Tibial nerve (tissue), 4 donors: ENCODE data around the gene CRX. TPM values are rescaled to one million over a fixed set of nuclear protein-coding genes. Genes with fewer than 3 reads are reported as not detected.
"Not testable (repeated sequence)": the region's sequence is repeated elsewhere in the genome, so short reads cannot be mapped to it uniquely, and the experiment has no call there.

Experiments
- DNase-seq, 2 donors: peaks; one replicate each; pipeline ENCODE4 v3.0.0-alpha.2; 2019; ENCODE audit warnings: low spot score in 2 of 2
- H3K27ac ChIP-seq, 4 donors: fragments of 200-600 bp; sonication (generic) in 3 of 4; one replicate each; pipeline ENCODE4 v1.5.1; 2017 to 2019; ENCODE audit warnings: mild to moderate bottlenecking in 1 of 4
- H3K27me3 ChIP-seq, 2 donors: fragments of 200-600 bp; sonication (generic) in 1 of 2; one replicate each; pipeline versions ENCODE4 v1.5.1 to v1.6.0; 2017 to 2019
- H3K36me3 ChIP-seq, 3 donors: fragments of 200-600 bp; sonication (generic); one replicate each; pipeline ENCODE4 v1.5.1; 2018 to 2019
- H3K4me1 ChIP-seq, 4 donors: fragments of 200-600 bp; sonication (generic) in 3 of 4; one replicate each; pipeline ENCODE4 v1.5.1; 2017 to 2019
- H3K4me3 ChIP-seq, 4 donors: fragments of 200-600 bp; sonication (generic) in 3 of 4; one replicate each; pipeline ENCODE4 v1.5.1; 2017 to 2019; ENCODE audit warnings: mild to moderate bottlenecking in 1 of 4, moderate library complexity in 1 of 4
- H3K9me3 ChIP-seq, 4 donors: fragments of 200-600 bp; sonication (generic) in 3 of 4; one replicate each; pipeline ENCODE4 v1.5.1; 2017 to 2019
- CTCF ChIP-seq, 5 experiments: fragments of 200-600 bp in 3 of 5; fragments of 450-650 bp in 2 of 5; sonication (generic) in 3 of 5; IDR thresholded peaks; one replicate each; pipeline ENCODE4 v1.5.1; 2016 to 2019; ENCODE audit warnings: antibody characterized with exemption in 5 of 5, mild to moderate bottlenecking in 3 of 5, moderate library complexity in 2 of 5
- EP300 ChIP-seq, 2 donors: sonication (generic); formaldehyde crosslinking; IDR thresholded peaks; one replicate each; pipeline ENCODE4 v1.6.1; 2017; ENCODE audit warnings: antibody characterized with exemption in 2 of 2, mild to moderate bottlenecking in 1 of 2
- POLR2A ChIP-seq, 2 donors: fragments of 450-650 bp; IDR thresholded peaks; one replicate each; pipeline ENCODE4 v1.6.1; 2017; ENCODE audit warnings: antibody characterized with exemption in 2 of 2, mild to moderate bottlenecking in 2 of 2, moderate library complexity in 2 of 2
- WGBS, 2 donors: methylation state at CpG; one replicate each; pipeline ENCODE4 v1.1.5; 2018; 5-methylcytosine and 5-hydroxymethylcytosine counted together
- total RNA-seq, 4 donors: library from RNA; depleted of rRNA; stranded (reverse); fragments of >200 nt; gene quantifications; one replicate each; pipeline ENCODE4 v1.1.0, GENCODE V29; 2016

The CRX gene
- total RNA-seq, result not detected

GRCh38 chr19:47821460-47822020 is at the start of gene CRX:
CRX (plus strand) TSS chr19:47821937; CDS start chr19:47834444, 12,507 bp downstream.
- no peaks in the 10 kb centered on the region for H3K4me1 ChIP-seq
- TF ChIP-seq POLR2A (IDR thresholded peaks at IDR 0.05) (no peak), CTCF (IDR thresholded peaks at IDR 0.05) (no peak), EP300 (IDR thresholded peaks at IDR 0.05) (no peak)
- 39 to 43% methylated on average over 15 of the region's 15 CpGs for WGBS, 2 donors
- peaks cover 0 to 40% of the 10 kb centered on the region in 2 donors for H3K27me3 ChIP-seq
- no peak for DNase-seq
- H3K4me3 ChIP-seq, result no peak within 1 kb of the TSS
- H3K27ac ChIP-seq, result no peak within 1 kb of the TSS
- H3K9me3 ChIP-seq, result peaks cover 0 to under 1% (median 0%) of the 10 kb centered on the region in 4 donors
- H3K36me3 ChIP-seq, result no peaks in the 10 kb centered on the region

- no peak for DNase-seq
- Histone ChIP-seq H3K4me1 (peaks cover 0 to 56% (median 28%) of the 10 kb centered on the region in 4 donors), H3K9me3 (no peaks in the 10 kb centered on the region), H3K4me3 (no peak overlapping the region), H3K27me3 (no peaks in the 10 kb centered on the region), H3K36me3 (peaks cover 0 to 10% (median 0%) of the 10 kb centered on the region in 3 donors), H3K27ac (peak overlapping the region in 3 of 4 donors; percentile 98 to 100 (median 98))
- TF ChIP-seq CTCF (IDR thresholded peaks at IDR 0.05), result no peak
- TF ChIP-seq EP300 (IDR thresholded peaks at IDR 0.05), result peak in 1 of 2 donors; percentile 20
- 50 to 58% methylated on average over 4 of the region's 4 CpGs for WGBS, 2 donors
Measured at GRCh38 chr19:47776568-47776967, 45.2 kb upstream of the CRX start.

- peaks cover 0 to 65% (median 34%) of the 10 kb centered on the region in 4 donors for H3K4me1 ChIP-seq
- 61 to 69% methylated on average over 21 to 23 of the region's 23 CpGs for WGBS, 2 donors
- not testable (repeated sequence) for DNase-seq, H3K27me3 ChIP-seq, H3K9me3 ChIP-seq
- H3K36me3 ChIP-seq, result peaks cover 0 to 16% (median 0%) of the 10 kb centered on the region in 3 donors
- H3K27ac ChIP-seq, result peak overlapping the region; percentile 98 to 100 (median 98)
- H3K4me3 ChIP-seq, result peak overlapping the region; percentile 88 to 99 (median 94)
Measured at GRCh38 chr19:47777245-47778048, 44.3 kb upstream of the CRX start.

- no peaks in the 10 kb centered on the region for H3K9me3 ChIP-seq
- H3K4me1 ChIP-seq, result peaks cover 0 to 71% (median 39%) of the 10 kb centered on the region in 4 donors
- 0% methylated on average over 42 to 49 of the region's 65 CpGs for WGBS, 2 donors
- peak; percentile 65 to 67 for DNase-seq
- H3K36me3 ChIP-seq, result peaks cover 0 to 25% (median 0%) of the 10 kb centered on the region in 3 donors
- no peaks in the 10 kb centered on the region for H3K27me3 ChIP-seq
- peak; percentile 63 to 99 for TF ChIP-seq EP300 (IDR thresholded peaks at IDR 0.05)
- TF ChIP-seq CTCF (IDR thresholded peaks at IDR 0.05), result peak in 1 of 5 experiments; percentile 57
- TF ChIP-seq POLR2A (IDR thresholded peaks at IDR 0.05), result peak; percentile 82 to 96
- peak within 1 kb of the TSS; percentile 88 to 99 (median 94) for H3K4me3 ChIP-seq
- peak within 1 kb of the TSS; percentile 98 to 100 (median 98) for H3K27ac ChIP-seq
Measured at GRCh38 chr19:47778049-47778953, 43.4 kb upstream of the CRX start, which contains the start of gene SELENOW. SELENOW (plus strand) TSS chr19:47778703; CDS start chr19:47778786, 83 bp downstream.

GRCh38 chr19:47778954-47779351 is 42.8 kb upstream of the CRX start:
- peak in 1 of 2 donors; percentile 33 for DNase-seq
- WGBS, 2 donors, result 0 to 1% methylated on average over 11 to 20 of the region's 20 CpGs
- peak overlapping the region; percentile 88 to 99 (median 94) for H3K4me3 ChIP-seq
- H3K36me3 ChIP-seq, result peaks cover 0 to 32% (median under 1%) of the 10 kb centered on the region in 3 donors
- no peak for TF ChIP-seq EP300 (IDR thresholded peaks at IDR 0.05)
- no peak for TF ChIP-seq CTCF (IDR thresholded peaks at IDR 0.05)
- no peak for TF ChIP-seq POLR2A (IDR thresholded peaks at IDR 0.05)
- no peaks in the 10 kb centered on the region for H3K27me3 ChIP-seq
- H3K27ac ChIP-seq, result peak overlapping the region; percentile 98 to 100 (median 98)
- no peaks in the 10 kb centered on the region for H3K9me3 ChIP-seq
- H3K4me1 ChIP-seq, result peaks cover 0 to 69% (median 39%) of the 10 kb centered on the region in 4 donors
